H54 (cell line): ENCODE results near the gene HMX2.

Experiments used
- DNase-seq: peaks from one replicate; pipeline ENCODE4 v3.0.0; 2011; ENCODE audit warnings: low spot score, mixed read lengths; ENCODE audit not compliant: insufficient read length
- FAIRE-seq: peaks from 3 replicates; lab custom pipeline; 2011; peaks lifted over from hg19 to GRCh38; lab: Jason Lieb, UNC
- POLR2A ChIP-seq: IDR thresholded peaks from 2 replicates; pipeline ENCODE4 v1.6.1; 2011; ENCODE audit warnings: low read depth, mild to moderate bottlenecking, low read length

The HMX2 gene

GRCh38 chr10:123147635-123148413, at the start of gene HMX2:
Gene HMX2 (plus strand): TSS chr10:123148136. CDS start chr10:123148379, 243 bp downstream.
- FAIRE-seq (no peak), DNase-seq (no peak)
- no peak for TF ChIP-seq POLR2A

- TF ChIP-seq POLR2A, result no peak
These were observed 47.7 kb upstream of the HMX2 start for GRCh38 chr10:123100030-123100762.

GRCh38 chr10:123101872-123102271, 46.1 kb upstream of the HMX2 start:
- FAIRE-seq (no peak), DNase-seq (no peak)
- no peak for TF ChIP-seq POLR2A

More at GRCh38 chr10:123100030-123100762, 47.7 kb upstream of the HMX2 start:
- DNase-seq (no peak), FAIRE-seq (no peak)

GRCh38 chr10:123102673-123103072, 45.3 kb upstream of the HMX2 start:
- no peak for TF ChIP-seq POLR2A
- no peak for DNase-seq
- FAIRE-seq, result no peak

- FAIRE-seq (no peak), DNase-seq (no peak)
- TF ChIP-seq POLR2A, result no peak
These were observed 44.0 kb upstream of the HMX2 start for GRCh38 chr10:123103944-123104343.

- DNase-seq (no peak), FAIRE-seq (no peak)
- no peak for TF ChIP-seq POLR2A
These were observed 38.5 kb upstream of the HMX2 start for GRCh38 chr10:123109466-123109865.

- DNase-seq, result no peak
- FAIRE-seq, result no peak
- no peak for TF ChIP-seq POLR2A
These were observed 30.1 kb upstream of the HMX2 start for GRCh38 chr10:123117644-123118417.

GRCh38 chr10:123119081-123119480, 28.9 kb upstream of the HMX2 start:
- no peak for TF ChIP-seq POLR2A
- FAIRE-seq (no peak), DNase-seq (no peak)

GRCh38 chr10:123126246-123126645, 21.7 kb upstream of the HMX2 start:
- DNase-seq (no peak), FAIRE-seq (no peak)
- TF ChIP-seq POLR2A, result no peak

- DNase-seq, result no peak
- TF ChIP-seq POLR2A, result no peak
- FAIRE-seq, result no peak
These were observed 18.2 kb upstream of the HMX2 start for GRCh38 chr10:123129618-123130271.

GRCh38 chr10:123132576-123133477, 15.1 kb upstream of the HMX2 start:
- peak; percentile 41 for FAIRE-seq
- DNase-seq, result peak; percentile 87
- no peak for TF ChIP-seq POLR2A

- DNase-seq (no peak), FAIRE-seq (no peak)
- TF ChIP-seq POLR2A, result no peak
These were observed 14.2 kb upstream of the HMX2 start for GRCh38 chr10:123133541-123134342.
